Breast epithelium (tissue), 3 donors: ENCODE results near the gene GBP2.
"Not testable (repeated sequence)": the region's sequence is repeated elsewhere in the genome, so short reads cannot be mapped to it uniquely, and the experiment has no call there.

Source experiments
- CTCF ChIP-seq, 3 donors: fragments of 450-650 bp; IDR thresholded peaks; one replicate each; pipeline ENCODE4 v1.5.1; 2016 to 2017; ENCODE audit warnings: antibody characterized with exemption in 3 of 3, mild to moderate bottlenecking in 3 of 3, moderate library complexity in 3 of 3
- POLR2A ChIP-seq: fragments of 450-650 bp; IDR thresholded peaks from one replicate; pipeline ENCODE4 v1.6.1; 2016; ENCODE audit warnings: antibody characterized with exemption, mild to moderate bottlenecking, moderate library complexity
- POLR2AphosphoS5 ChIP-seq, 3 donors: sonication (generic); formaldehyde crosslinking; IDR thresholded peaks; one replicate each; pipeline ENCODE4 v1.6.1; 2017; ENCODE audit warnings: antibody characterized with exemption in 3 of 3

GRCh38 chr1:89072466-89073065, 53.3 kb downstream of the GBP2 start:
- TF ChIP-seq CTCF (IDR thresholded peaks at IDR 0.05); POLR2A; POLR2AphosphoS5 (IDR thresholded peaks at IDR 0.05): not testable (repeated sequence)
